HG03097 (cell line): ENCODE data around the gene CFAP97D2.
"Not testable (repeated sequence)": the region's sequence is repeated elsewhere in the genome, so short reads cannot be mapped to it uniquely, and the experiment has no call there.

ENCODE experiments used
- ATAC-seq: cut with Tn5 transposase; IDR thresholded peaks from one replicate; pipeline ENCODE4 v1.9.1; 2021; ENCODE audit not compliant: unreplicated experiment, low FRiP score

Gene CFAP97D2

DNA sequence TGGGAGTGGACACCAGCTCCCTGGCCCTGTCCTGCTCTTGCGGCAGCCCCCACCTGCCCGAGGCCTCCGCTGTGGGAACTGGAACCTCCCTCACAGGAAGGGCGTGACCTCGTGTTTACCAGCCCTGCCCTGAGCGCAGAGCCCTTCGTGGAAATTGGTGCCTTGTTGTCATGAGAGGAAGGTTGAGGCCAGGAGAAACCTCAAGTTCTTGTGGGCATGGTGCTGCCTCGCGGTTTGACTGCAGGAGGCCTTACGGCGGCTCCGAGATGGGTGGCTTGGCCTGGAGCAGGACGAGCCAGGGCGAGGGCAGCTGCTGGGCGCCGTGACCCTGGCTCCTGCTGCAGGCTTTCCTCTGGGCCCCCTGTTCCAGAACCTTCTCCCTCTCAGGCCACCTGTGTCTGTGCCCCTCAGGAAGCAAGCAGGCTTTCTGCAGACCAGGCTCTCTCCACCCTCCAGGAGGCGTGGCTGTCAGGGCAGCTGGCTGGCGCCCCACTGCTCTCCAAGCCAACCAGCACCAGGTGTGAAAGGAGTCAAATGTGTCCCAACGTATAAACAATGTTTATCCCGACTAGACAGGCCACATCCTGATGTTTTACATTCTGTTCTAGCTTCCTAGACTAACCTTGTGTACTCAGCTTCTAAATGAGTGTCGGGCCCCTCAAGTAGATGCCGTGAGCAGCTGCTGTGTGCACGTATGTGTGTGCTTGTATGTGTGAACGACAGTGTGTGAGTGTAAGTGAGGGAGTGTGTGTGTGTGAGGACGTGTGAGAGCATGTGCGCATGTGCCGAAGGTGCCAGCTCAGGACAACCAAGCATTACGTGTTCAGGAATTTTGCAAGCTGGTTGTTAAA, 36.2 kb upstream of the CFAP97D2 start:
- no peak for ATAC-seq

DNA sequence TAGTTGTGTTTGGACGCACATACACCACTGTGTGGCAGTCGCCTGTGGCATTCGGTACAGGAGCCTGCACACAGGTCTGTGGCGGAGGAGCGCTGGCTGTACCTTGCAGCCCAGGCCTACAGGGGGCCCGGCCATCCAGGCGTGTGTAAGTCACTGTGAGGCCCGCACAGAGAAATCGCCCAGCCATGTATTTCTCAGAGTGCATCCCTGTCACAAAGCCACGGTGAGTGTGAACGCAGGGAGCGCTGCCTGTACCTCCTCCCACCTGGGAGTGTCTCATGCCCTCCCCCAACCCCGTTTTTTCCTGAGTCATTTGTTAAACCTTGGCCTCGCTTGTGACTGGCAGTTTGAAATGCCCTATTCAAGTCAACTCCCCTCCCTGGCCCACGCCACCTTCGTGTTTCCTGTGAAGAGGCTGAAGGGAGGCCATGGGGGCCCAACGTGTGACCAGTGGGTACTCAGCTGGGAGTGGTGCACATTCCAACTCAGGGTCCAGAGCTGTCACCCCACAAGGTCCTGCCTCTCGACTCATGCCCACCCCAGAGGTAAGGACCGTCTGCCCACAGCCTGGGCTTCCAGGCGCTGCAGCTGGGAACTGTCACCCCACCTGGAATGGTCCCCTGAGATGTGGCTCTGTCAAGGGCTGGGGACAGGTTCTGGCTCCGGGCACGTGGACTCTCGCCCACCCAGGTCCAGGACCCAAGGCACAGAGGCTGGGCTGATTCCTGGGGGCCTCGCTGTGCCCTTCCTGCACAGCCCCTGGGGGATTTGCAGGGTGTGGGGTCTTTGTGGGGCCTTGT, 35.1 kb upstream of the CFAP97D2 start:
- ATAC-seq = no peak

DNA sequence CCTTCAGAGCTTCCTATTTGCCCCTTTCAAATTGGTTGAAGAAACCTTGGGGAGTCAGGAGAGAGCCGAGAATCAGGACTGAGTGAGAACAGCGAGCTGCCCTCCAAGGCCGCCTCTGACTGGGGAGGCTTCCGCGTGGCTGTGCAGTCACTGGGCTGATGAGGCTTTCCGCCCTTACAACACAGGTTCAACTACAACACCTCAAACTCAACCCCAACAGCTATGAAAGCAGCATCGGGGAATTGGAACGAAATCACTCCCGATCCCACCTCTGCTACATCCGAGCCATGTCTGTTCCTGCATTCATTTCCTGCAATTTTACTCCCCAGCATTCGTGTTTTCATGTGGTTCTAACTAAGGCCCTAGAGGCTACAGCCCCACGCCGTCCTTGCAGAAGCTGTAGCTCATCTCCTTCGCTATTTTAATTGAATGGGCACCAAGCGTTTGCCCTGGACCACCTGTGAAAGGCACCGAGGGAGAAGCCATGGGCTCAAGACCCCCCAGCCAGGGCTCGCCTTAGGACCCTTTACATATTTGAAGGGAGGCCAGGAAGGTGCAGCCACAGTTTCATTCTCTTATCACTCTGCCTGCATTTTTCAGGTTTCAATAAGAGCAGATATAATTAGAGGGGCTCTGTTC, 34.3 kb upstream of the CFAP97D2 start:
- no peak for ATAC-seq

DNA sequence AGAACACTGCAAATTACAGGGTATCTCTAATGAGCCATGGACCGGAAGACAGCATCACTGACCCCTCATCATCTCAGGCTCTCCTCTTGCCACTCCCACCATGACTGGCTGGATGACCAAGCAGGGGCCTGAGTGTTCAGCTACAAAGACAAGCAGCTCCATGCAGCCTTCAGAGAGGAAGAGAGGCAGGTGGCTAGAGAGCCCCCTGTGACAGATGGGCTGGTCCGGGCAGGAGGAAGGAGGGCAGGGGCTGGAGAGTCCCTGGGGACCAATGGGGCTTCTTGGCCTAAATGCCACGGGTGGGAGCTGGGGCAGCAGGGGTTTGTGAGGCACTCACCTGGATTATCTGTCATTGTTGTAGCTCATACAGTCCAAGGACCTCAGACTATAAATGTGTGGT, 33.8 kb upstream of the CFAP97D2 start:
- no peak for ATAC-seq

DNA sequence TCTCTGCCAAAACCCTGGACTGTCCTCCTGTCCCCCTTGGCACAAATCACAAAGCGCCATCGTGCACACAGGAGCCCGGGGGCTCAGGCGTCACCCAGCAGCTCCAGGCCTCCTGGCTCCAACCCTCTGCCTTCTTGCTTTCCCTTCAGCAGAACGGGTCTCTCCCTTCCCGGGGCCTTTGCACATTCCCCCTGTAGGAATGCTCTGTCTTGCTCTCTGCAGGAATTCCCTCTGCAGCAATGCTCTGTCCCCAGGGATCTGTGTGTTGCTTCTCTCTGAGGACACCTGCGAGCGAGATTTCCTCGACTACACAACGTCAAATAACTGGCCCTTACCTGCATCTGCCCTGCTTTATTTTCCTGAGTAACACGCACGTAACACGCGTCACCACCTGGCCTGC, 33.3 kb upstream of the CFAP97D2 start:
- no peak for ATAC-seq

DNA sequence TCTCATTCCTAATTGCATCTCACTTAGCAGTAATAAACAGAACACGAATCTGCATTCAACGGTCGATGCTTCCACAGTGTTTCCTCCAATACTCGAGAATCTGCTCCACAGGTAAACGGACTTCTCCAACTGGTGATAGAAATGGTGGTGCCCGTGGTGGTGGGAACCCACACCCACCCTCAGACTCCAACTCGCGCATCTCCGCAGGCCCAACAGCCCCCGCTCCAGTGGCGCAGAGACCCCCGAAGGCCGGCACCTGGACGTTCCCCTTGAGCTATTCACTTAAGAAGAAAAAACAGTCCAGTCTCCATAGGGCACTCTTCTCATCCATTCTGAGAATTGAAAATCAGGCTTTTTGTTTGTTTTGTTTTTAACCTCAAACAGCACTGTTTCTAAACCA, 32.9 kb upstream of the CFAP97D2 start:
- ATAC-seq = no peak

DNA sequence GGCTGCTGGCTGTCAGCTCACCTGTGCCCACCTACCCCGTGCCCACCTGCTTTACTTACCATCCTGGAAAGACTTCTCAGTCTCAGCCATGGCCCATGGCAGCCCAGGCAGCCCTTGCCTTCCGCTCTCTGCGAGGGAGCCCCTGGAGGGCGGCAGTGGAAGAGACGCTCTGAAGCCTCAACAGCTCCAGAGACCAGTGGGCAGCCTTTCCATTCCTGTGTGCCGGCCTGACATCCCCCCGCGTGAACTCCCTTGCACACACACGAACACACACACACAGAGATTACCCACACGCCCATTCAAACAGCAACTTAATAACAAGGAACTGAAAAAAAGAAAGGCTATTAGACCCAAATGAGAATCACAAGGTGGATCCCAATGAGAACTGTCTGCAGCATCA, 32.4 kb upstream of the CFAP97D2 start:
- no peak for ATAC-seq

DNA sequence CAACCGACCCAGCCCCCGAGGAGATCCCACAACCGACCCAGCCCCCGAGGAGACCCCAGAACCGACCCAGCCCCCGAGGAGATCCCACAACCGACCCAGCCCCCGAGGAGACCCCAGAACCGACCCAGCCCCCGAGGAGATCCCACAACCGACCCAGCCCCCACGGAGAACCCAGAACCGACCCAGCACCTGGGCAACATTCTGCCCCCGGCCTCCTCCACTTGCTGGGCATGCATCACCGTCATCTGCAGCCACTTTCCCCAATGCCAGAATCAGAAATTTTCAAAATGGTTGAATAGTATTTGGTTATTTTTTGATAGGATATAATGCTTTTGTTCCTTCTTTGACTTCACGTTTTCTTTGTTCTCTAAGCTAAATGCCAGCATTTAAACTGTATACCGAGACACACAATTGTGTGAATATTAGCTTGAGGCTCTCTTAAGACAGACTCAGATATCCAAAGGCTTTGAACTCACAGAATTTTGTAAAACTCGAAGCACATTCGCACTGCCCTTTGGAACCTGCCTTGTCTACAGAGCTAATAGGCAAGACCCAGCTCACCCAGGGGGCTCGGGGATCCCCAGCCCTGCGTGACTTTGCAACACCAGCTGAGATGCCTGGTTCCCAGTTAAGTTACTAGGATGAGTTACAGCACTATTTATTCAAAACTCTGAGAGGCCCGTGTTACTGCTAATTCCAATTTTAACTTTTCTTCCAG, 31.1 kb upstream of the CFAP97D2 start:
- peak; percentile 36 for ATAC-seq

DNA sequence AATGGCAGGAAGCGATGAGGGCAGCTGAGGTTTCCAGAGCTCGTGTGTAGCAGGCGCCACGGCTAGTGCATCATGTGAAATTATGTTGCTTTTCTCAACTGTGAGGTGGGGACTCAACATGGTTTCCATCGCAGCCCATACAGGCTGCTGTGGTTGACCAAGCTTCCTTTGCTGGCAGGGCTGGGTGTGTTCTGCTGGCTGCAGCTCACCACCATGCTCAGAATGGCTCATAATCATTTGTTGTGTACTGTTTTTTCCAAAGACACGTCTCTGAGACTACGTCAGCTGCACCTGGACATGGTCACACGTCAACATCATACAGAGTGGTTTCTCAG, 30.6 kb upstream of the CFAP97D2 start:
- peak; percentile 68 for ATAC-seq

DNA sequence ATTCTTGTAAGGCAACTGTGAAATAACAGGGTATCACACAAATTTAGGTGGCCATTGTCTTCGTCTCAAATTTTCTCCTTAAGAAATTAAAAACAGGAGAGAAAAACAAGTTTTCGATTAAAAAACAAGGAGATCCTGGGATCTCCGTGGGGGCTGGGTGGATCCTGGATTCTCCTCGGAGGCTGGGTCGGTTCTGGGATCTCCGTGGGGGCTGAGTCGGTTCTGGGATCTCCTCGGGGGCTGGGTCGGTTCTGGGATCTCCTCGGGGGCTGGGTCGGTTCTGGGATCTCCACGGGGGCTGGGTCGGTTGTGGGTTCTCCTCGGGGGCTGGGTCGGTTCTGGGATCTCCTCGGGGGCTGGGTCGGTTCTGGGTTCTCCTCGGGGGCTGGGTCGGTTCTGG, 30.2 kb upstream of the CFAP97D2 start:
- ATAC-seq = not testable (repeated sequence)

DNA sequence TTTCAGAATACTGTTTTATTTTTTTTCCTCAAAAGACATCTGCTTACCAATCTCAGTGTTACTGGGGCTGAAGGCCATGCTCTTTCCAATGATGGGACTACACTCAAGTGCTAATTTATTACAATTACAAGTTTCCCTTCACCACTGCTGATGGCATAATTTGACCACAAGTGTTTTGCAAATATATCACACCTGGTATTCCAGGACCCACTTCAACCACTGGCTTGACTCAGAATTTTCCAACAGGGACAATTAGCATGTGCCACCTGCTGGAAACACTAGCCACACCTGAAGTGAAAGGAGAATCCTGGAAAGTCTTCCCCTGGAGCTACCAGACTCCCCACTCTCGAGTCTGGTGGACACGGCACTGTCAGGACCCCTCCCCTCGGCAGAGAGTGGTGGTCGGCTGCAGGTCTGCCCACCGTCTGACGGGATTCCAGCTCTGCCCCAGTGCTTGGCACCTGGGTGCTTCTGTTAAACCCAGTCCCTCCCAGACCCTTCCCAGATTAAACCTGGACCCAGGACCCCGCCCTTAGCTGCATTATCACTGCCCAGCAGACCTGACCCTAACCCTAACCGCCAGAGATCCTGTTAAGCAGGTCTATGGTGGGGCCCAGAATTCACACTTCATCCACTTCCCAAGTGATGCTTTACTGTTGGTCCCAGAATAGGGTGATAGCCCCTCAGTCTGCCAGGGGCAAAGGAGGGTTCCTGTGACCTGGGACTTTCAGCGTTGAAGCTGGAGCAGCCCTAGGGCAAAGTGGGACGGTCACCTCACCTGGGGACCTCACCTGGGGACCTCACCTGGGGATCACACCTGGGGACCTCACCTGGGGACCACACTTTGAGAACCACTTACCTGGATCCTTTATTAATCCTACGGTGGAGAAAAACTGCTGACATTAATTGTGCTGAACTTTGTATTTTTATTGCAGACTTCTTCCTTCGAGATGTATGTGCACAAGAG, 29.0 kb upstream of the CFAP97D2 start:
- ATAC-seq = no peak

DNA sequence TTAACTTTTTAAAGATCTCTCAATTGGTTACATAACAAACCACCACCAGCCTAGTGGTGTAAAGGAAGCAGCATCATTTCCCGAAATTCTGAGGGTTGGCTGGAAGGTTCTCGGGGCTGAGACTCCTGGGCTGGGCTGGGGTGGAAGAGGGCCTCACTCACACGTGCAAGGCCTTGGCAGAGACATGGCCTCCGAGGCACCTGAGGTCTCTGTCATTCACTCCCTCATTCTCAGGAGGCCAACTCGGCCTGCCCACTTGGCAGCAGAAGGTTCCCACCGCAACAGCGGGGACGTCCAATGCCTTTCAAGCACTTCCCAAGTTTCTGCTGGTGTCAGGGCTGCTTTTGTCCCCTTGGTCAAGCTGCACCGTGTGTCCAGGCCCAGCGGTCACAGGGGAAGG, 28.0 kb upstream of the CFAP97D2 start:
- ATAC-seq = no peak

DNA sequence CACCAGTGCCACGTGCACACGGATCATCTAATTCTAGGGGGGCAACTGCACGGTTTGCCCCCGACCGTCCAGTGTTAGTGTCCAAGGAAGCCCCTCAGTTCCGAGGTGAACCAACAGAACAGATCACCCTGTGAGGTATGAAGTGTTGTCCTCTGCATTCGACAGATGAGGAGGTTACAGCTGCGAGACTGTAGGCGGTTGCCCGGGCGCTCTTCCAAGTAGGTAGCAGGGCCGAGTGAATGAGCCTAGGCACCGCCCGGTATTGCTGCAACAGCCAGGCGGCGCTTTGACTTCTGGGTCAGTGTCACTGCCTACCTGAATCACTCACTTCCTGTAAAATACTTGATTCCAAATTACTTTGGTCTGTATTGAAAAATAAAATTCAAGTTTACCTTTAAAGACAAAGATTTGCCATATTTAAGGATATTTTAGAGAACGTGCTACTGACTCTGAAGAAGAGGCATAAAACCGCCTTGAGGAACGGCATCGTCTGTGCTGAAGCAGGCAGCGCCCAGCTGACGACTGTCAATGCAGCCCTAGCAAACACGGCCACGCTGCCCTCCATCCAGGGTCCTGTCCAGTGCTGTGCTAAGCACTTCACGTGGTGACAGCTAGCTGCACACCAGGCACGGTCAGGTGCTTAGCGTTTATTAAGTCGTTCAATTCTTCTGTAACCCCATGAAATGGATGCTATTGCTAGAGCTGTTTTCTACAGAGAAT, 27.3 kb upstream of the CFAP97D2 start:
- no peak for ATAC-seq

DNA sequence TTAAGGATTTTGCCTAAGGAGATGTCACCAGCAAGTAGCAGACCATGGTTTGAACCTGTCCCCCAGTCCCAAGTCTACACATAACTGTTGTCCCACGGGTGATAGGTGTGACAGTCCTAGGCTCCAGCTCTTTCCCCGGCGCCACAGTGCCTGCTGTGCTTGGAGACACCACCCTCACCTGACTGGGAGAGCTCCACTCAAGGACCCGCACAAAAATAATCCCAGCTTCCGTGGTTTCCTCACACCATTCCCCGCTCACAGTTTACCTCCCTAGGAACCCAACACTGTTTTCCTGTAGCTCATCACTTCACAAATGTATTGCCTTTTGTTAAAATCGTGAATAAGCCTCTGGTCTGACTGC, 26.8 kb upstream of the CFAP97D2 start:
- ATAC-seq = no peak

DNA sequence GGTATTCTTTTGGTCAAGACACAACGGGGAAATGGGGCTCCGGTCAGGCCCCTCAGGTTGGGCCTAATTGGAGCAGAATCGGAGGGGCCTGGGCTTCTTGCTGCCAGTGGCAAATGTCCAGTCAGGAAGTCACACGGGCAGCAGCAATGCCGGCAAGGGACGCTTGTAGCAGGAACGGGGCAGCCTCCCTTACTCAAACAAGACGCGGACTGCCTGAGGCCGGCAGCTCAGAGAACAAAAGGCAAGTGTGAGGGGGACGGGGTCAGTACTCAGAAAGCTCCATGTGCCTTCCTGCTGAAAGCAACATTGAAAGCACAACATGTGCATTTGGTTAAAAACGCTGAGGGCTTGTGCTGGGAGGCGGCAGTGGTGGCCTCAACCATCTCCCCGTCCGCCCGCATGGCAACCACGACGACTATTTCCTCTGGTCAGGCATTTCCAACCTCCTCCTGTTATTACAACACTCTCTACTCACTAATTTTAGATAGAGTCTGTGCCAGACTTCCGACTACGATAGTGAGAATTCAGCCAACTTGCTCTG, 26.2 kb upstream of the CFAP97D2 start:
- no peak for ATAC-seq

DNA sequence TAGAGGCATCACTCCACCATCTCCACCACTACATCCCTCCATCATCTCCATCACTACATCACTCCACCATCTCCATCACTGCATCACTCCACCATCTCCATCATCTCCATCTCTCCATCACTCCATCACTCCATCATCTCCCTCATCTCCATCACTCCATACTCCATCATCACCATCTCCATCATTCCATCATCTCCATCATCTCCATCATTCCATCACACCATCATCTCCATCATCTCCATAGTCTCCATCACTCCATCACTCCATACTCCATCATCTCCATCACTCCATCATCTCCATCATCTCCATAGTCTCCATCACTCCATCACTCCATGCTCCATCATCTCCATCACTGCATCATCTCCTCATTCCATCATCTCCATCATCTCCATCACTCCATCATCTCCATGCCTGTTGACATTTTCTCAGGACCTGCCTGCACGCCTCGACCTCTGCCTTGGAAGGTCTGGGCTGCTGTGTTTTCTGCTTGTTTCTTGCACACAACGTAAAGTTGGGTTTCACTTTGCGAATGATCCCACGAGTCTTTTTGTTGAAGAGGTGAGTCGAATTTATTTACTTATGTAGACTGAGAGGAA, 25.5 kb upstream of the CFAP97D2 start:
- ATAC-seq = no peak

DNA sequence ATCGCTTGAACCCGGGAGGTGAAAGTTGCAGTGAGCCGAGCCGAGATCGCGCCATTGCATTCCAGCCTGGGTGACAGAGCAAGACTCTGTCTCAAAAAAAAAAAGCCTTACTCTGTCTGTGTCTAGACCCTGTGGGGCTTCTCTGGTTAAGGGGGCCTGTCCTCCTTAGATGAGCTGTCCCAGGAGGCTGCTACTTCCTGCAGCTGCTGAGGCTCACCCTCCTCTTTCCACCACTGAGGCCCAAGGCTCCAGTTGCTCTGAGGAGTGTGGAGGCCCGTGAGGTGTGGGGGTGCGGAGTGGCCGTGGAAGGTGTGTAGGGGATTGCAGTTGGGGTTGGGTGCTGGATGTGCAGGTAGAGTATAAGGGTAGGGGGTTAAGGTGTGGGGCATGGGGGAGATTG, 24.6 kb upstream of the CFAP97D2 start:
- no peak for ATAC-seq

DNA sequence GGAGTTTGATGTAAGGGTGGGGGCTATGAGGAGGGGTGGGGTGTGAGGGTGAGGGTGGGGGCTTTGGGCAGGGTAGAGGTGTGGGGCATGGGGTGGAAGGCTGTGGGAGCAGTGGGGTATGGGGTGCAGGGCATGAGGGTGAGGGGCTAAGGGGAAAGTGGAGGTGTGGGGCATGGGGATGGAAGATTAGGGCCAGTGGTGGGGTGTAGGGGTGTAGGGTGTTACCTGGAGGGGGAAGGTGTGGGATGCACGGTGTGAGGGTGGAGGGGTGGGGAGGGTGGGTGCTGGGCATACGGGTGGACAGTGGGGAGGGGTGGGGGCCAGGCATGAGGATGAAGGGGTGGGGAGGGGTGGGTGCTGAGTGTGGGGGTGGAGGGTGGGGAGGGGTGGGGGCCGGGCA, 23.7 kb upstream of the CFAP97D2 start:
- ATAC-seq = no peak
